ACC112 (cell line): ENCODE measurements around the gene SEMA6D.

ENCODE experiments used
- H2AFZ ChIP-seq: fragments of 200-600 bp; sonication (generic); one replicate; pipeline ENCODE4 v1.6.0; 2017; ENCODE audit warnings: antibody characterized with exemption, low read length; ENCODE audit not compliant: unreplicated experiment
- H3K27ac ChIP-seq: fragments of 200-600 bp; sonication (generic); 2 replicates; pipeline ENCODE4 v1.5.1; 2014; ENCODE audit warnings: low read depth, mild to moderate bottlenecking, antibody characterized with exemption, low read length, moderate library complexity
- H3K27me3 ChIP-seq: fragments of 200-600 bp; sonication (generic); 2 replicates; pipeline ENCODE4 v1.6.1; 2014; ENCODE audit warnings: mild to moderate bottlenecking, antibody characterized with exemption, low read length, moderate library complexity, mixed read lengths; ENCODE audit not compliant: insufficient read depth
- H3K36me3 ChIP-seq: fragments of 200-600 bp; sonication (generic); 2 replicates; pipeline ENCODE4 v1.6.1; 2016; ENCODE audit warnings: mild to moderate bottlenecking, antibody characterized with exemption, low read length, moderate library complexity, mixed read lengths; ENCODE audit not compliant: insufficient read depth
- H3K4me1 ChIP-seq: fragments of 200-600 bp; sonication (generic); one replicate; pipeline ENCODE4 v1.6.1; 2016; ENCODE audit warnings: low read length, mixed read lengths; ENCODE audit not compliant: insufficient read depth, unreplicated experiment, control insufficient read depth
- H3K4me3 ChIP-seq: fragments of 200-600 bp; sonication (generic); 2 replicates; pipeline ENCODE4 v1.5.1; 2014; ENCODE audit warnings: mild to moderate bottlenecking, low read depth, low read length
- H3K79me2 ChIP-seq: fragments of 200-600 bp; sonication (generic); one replicate; pipeline ENCODE4 v1.6.0; 2016; ENCODE audit warnings: low read length; ENCODE audit not compliant: control insufficient read depth, unreplicated experiment, insufficient read depth

The SEMA6D gene

DNA sequence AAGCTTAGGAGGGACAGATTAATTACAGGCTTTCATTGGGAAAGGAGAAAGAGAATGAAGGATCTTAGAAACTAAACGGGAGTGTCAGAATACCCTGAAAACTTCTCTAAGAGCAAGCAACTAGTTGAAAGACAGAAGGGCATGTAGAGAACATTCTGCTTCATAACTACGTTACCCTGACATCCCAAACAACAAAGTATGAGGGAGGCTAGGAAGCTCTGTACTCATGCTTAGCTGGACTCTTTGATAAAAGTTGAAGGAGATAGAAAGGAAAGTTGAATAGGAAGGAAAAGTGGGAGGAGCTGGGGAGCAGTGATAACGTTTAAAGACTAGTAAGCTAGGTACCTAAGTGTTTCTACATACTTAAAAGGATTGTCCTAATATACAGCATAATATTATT is 64.2 kb downstream of the SEMA6D start:
- Histone ChIP-seq H3K27ac (no peak overlapping the region), H3K36me3 (no peaks in the 10 kb centered on the region), H3K4me3 (no peak overlapping the region), H3K27me3 (peaks cover 11% of the 10 kb centered on the region; the same call in 1 of the 2 replicates), H3K79me2 (no peaks in the 10 kb centered on the region), H3K4me1 (no peaks in the 10 kb centered on the region), H2AFZ (no peak overlapping the region)

DNA sequence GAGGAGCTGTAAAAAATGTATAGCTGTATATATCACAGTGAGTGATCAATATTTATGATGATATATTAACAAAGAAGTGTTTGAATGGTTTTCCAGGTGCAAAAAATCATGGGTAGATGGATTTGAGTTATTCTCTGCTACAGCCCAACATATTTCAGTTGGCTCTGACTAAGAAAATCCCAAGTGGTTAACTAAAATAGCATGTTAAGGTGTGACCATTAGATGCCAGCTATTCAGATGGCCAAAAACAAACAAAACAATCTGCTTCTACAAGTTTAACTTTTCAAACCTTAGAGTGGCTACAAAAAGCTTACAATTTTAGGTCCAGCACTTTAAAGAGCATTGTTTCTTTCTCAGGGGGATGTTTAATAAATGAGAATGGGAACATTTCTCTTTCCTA is 67.5 kb downstream of the SEMA6D start:
- Histone ChIP-seq H3K4me3 (no peak overlapping the region), H3K4me1 (no peaks in the 10 kb centered on the region), H3K36me3 (no peaks in the 10 kb centered on the region), H3K27ac (no peak overlapping the region), H3K79me2 (no peaks in the 10 kb centered on the region), H2AFZ (no peak overlapping the region), H3K27me3 (0 out of 2 replicates have a peak, but pooled peaks cover 6% of the 10 kb centered on the region)

DNA sequence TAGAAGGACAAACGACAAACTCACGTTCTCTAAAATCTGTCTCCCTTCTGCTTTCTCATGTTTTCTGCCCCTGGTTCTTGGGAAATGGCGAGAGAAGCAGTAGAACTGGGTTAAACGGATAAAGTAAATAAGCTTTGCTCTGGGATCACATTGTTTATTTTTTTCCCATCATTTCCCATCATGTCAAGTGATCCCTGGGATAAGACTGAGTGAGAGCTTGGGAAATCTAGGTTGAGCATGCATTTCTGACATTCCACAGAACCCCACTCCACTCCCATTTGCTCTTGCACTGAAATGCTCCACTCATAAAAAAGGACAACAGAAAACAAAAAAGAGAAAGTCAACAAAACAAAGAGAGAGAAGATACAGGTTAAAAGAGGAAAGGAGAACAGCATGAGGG is 69.1 kb downstream of the SEMA6D start:
- no peaks in the 10 kb centered on the region for H3K36me3 ChIP-seq
- 0 out of 2 replicates have a peak, but pooled peaks cover 5% of the 10 kb centered on the region for H3K27me3 ChIP-seq
- H2AFZ ChIP-seq = no peak overlapping the region
- H3K79me2 ChIP-seq = no peaks in the 10 kb centered on the region
- H3K4me3 ChIP-seq = no peak overlapping the region
- no peaks in the 10 kb centered on the region for H3K4me1 ChIP-seq
- H3K27ac ChIP-seq = no peak overlapping the region

DNA sequence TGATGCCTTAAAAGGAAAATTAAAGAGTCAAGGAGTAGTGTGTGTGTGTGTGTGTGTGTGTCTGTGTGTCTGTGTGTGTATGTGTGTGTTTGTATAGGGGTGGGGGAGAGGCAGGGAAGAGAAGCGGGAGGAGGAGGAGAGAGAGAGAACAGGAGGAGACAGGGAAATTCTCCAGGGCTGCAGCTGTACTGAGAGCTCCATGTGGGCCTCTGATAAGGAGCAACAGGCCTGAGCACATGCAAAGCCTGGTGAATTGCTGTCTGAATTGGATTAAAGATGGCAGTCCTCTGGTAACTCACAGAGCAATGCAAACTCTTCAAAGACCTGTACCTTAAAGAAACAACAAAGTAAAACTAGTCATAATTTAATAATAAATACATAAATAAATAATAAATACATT is 70.6 kb downstream of the SEMA6D start:
- no peaks in the 10 kb centered on the region for H3K36me3 ChIP-seq
- no peaks in the 10 kb centered on the region for H3K79me2 ChIP-seq
- no peak overlapping the region for H2AFZ ChIP-seq
- no peak overlapping the region for H3K4me3 ChIP-seq
- H3K27me3 ChIP-seq = no peaks in the 10 kb centered on the region; the same call in 1 of the 2 replicates
- no peak overlapping the region for H3K27ac ChIP-seq
- no peaks in the 10 kb centered on the region for H3K4me1 ChIP-seq

DNA sequence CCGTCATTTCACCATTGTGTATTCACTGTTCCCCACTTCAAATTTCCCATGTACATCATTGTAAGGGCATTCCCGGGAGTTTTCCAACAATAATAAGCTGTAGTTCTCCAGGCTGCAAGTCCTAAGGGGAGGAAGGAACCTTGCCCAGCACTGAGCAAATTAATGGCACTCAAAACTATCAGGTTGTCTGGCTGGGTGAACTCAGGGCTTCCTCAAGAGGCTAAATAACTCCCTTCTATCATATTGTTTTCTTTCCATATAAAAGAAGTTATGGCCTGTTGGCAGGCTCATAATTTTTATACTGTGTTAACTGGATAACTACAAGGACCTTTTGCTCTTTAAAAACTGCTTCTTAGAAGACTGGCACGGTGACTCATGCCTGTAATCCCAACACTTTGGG is 71.4 kb downstream of the SEMA6D start:
- Histone ChIP-seq H3K79me2 (no peaks in the 10 kb centered on the region), H3K4me1 (no peaks in the 10 kb centered on the region), H3K4me3 (no peak overlapping the region), H2AFZ (no peak overlapping the region), H3K27ac (no peak overlapping the region), H3K36me3 (no peaks in the 10 kb centered on the region), H3K27me3 (no peaks in the 10 kb centered on the region; the same call in 1 of the 2 replicates)

DNA sequence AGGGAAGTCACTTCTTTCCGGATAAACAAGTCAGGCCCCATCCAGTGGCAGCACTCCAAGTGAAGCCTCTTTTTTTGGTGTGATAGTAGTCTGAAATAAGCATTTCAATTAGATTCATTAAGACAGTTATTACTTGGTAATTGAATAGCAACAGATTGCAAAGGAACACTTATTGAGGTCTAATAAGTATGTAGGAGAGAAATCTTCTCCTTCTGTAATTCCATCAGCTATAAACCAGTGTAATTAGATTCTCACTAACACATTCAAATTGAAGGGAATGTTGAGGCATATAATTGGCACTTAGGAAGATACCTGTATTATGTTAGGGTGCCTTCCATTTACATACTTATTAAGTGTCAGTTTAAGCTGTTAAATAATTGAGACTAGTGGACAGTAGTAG is 73.9 kb downstream of the SEMA6D start:
- Histone ChIP-seq H3K27me3 (no peaks in the 10 kb centered on the region; the same call in 1 of the 2 replicates), H3K4me1 (no peaks in the 10 kb centered on the region), H3K4me3 (no peak overlapping the region), H2AFZ (no peak overlapping the region), H3K36me3 (no peaks in the 10 kb centered on the region), H3K79me2 (no peaks in the 10 kb centered on the region), H3K27ac (no peak overlapping the region)

DNA sequence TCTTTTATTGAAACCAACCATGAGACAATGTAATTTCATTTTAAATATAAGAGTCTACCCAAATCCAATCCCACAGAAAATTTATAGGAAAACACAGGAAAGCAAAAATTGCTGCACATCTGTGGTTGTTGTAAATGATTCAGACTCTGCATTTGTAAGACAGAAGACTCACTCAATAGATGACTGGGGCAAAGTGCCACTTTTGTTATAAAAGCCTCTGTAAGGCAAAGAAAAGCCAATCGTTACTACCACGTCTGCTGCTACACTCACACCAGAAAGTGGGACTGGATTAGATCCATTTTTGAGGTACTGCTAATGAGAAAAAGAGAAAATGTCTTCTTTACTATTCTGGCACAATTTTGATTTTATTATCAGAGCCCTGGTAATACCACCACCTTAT is 74.9 kb downstream of the SEMA6D start:
- Histone ChIP-seq H3K36me3 (no peaks in the 10 kb centered on the region), H3K4me3 (no peak overlapping the region), H3K4me1 (no peaks in the 10 kb centered on the region), H2AFZ (no peak overlapping the region), H3K27ac (no peak overlapping the region), H3K79me2 (no peaks in the 10 kb centered on the region), H3K27me3 (peaks cover 3% of the 10 kb centered on the region)

DNA sequence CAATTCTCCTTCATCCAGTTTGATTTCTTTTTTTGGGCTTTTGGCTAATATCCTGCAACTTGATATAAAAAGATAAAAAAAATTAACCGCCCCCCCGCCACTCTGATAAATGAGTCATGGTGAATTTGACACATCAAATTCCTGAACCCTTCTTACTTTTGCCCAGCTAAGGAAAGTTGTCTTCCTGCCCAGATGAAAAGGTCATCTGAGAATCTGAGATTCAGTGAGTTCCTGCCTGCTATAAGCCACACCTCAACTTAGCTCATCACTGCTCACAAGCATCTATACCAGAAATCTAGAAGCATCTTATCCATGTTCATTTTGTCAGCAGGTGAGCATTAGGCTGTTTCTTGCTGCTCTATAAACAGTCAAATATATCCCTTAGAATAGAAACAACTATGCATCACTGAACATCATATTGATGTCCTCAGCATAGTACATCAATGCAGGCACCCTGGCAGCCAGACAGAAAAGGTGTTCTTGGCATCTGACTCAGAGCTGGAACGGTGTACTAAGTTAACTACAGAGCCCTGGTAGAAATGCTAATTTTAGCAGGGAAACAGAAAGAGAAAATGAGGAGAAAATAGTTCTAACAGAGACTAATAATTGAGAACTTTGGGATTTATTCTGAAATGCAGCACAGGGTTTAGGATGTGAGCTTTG is 77.1 kb downstream of the SEMA6D start:
- Histone ChIP-seq H2AFZ (no peak overlapping the region), H3K4me1 (no peaks in the 10 kb centered on the region), H3K27ac (no peak overlapping the region), H3K79me2 (no peaks in the 10 kb centered on the region), H3K4me3 (no peak overlapping the region), H3K36me3 (no peaks in the 10 kb centered on the region), H3K27me3 (peaks cover 3% of the 10 kb centered on the region)

DNA sequence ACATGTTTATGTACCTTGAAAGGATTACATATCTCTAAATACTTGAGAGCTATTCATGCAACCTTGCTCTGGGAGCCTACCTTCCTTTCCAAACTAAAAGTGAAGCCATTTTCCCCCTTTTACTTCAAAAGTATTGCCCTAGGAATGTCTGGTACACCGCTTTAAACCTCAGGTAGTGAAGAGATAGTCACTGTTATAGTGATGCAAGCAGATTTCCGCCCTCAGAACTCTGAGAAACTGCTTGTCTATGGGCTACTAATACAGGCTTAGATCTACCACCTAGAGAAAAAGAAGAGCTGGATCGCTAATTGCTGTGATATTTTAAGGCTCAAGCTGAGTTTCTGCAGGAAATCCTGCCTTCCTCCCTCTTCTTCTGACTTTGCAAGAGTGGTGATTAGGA is 78.6 kb downstream of the SEMA6D start:
- Histone ChIP-seq H3K36me3 (no peaks in the 10 kb centered on the region), H3K27ac (no peak overlapping the region), H3K27me3 (peaks cover 3% of the 10 kb centered on the region), H3K79me2 (no peaks in the 10 kb centered on the region), H2AFZ (no peak overlapping the region), H3K4me3 (no peak overlapping the region), H3K4me1 (no peaks in the 10 kb centered on the region)

DNA sequence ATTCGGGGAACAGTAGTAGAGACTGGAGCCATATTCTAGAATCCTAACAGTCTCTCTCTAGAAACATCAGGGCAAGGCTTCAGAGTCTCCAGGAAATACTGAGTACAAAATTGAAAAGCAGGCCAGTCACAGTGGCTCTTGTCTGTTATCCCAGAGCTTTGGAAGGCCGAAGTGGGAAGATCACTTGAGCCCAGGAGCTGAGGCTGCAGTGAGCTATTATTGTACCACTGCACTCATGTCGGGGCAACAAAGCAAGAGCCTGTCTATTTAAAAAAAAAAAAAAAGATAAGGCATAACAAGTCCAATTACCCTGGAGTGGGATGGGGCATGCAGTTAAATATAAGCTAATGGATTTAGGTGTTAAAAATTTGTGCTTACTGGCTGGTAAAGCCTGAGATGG is 79.0 kb downstream of the SEMA6D start:
- peaks cover 3% of the 10 kb centered on the region for H3K27me3 ChIP-seq
- H3K4me3 ChIP-seq = no peak overlapping the region
- no peaks in the 10 kb centered on the region for H3K4me1 ChIP-seq
- no peaks in the 10 kb centered on the region for H3K36me3 ChIP-seq
- H2AFZ ChIP-seq = no peak overlapping the region
- H3K27ac ChIP-seq = no peak overlapping the region
- H3K79me2 ChIP-seq = no peaks in the 10 kb centered on the region

DNA sequence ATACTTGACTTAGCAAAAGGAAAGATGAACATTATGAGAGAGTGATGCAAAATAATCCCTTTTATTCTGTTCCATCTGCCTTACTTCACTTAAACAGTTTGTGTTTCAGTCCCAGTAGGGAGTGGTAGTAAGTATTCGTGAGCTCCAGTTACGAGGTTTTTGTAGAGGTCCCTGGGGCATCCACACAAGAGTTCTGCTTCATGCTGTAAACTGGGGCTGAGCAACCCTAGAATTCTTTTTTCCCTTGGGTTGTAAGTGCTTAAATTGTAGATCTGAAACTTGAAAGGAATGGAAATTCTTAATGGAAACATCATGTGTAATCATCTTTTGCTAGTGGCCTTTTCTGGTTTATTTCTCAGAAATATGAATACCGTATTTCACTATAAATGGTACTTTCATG is 79.5 kb downstream of the SEMA6D start:
- Histone ChIP-seq H3K79me2 (no peaks in the 10 kb centered on the region), H3K27me3 (peaks cover 3% of the 10 kb centered on the region), H3K36me3 (no peaks in the 10 kb centered on the region), H3K4me1 (no peaks in the 10 kb centered on the region), H2AFZ (no peak overlapping the region), H3K4me3 (no peak overlapping the region), H3K27ac (no peak overlapping the region)
